Spleen (tissue), 7 donors: ENCODE results near the gene TYRP1.

Source experiments
- CTCF ChIP-seq, 11 experiments: fragments of 200-600 bp in 7 of 11; fragments of 450-650 bp in 4 of 11; sonication (generic) in 4 of 11; IDR thresholded peaks in 8 of 11; conservative IDR thresholded peaks in 3 of 11; 1 replicate in 7 of 11; 2 replicates in 4 of 11; pipeline versions ENCODE4 v1.4.0 to v1.8.0; 2016 to 2021; ENCODE audit warnings: antibody characterized with exemption in 11 of 11, inconsistent platforms in 4 of 11, mild to moderate bottlenecking in 1 of 11
- POLR2A ChIP-seq, 3 donors: fragments of 450-650 bp; IDR thresholded peaks; one replicate each; pipeline ENCODE4 v1.5.1; 2017; ENCODE audit warnings: antibody characterized with exemption in 3 of 3, mild to moderate bottlenecking in 1 of 3
- POLR2AphosphoS5 ChIP-seq, 3 donors: sonication (generic); formaldehyde crosslinking; IDR thresholded peaks; one replicate each; pipeline ENCODE4 v1.5.1; 2017; ENCODE audit warnings: antibody characterized with exemption in 3 of 3
- donor health status: DM: no; HTN: no; CAD: no; lungs with moderate emphysema.
- donor health status: DM: no; HTN: no; CAD: no.
- donor health status: DM: no; HTN: no; CAD: no.

GRCh38 chr9:12715268-12715667 lies 22.1 kb downstream of the TYRP1 start:
- TF ChIP-seq CTCF (IDR thresholded peaks at IDR 0.05 in 8 of 11, conservative IDR thresholded peaks at IDR 0.05 in 3 of 11) = no peak
- TF ChIP-seq POLR2A (IDR thresholded peaks at IDR 0.05) = no peak
- TF ChIP-seq POLR2AphosphoS5 (IDR thresholded peaks at IDR 0.05) = no peak
